GM19397 (cell line): ENCODE measurements around the gene MMD2.
"Not testable (repeated sequence)": the region's sequence is repeated elsewhere in the genome, so short reads cannot be mapped to it uniquely, and the experiment has no call there.

Source experiments
- ATAC-seq: cut with Tn5 transposase; IDR thresholded peaks from one replicate; pipeline ENCODE4 v1.9.1; 2021; ENCODE audit warnings: mild to moderate bottlenecking, moderate library complexity; ENCODE audit not compliant: unreplicated experiment

MMD2 gene

DNA sequence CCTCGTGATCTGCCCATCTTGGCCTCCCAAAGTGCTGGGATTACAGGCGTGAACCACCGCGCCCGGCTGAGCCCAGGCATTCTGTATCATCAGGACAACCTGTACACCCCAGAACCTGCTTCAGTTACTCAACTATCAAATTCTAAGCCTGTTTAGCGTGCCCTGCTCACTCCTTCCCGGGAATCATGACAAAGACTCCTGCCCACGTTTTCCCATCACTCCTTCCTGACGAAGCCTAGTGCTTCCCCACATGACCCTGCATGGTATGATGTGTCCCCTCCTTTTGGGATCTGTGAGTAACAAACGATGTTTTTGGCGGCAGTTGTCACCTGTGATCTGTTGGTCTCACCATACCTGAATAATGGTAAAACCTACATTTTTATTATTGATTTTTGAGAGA, 63.2 kb downstream of the MMD2 start:
- ATAC-seq, result no peak

DNA sequence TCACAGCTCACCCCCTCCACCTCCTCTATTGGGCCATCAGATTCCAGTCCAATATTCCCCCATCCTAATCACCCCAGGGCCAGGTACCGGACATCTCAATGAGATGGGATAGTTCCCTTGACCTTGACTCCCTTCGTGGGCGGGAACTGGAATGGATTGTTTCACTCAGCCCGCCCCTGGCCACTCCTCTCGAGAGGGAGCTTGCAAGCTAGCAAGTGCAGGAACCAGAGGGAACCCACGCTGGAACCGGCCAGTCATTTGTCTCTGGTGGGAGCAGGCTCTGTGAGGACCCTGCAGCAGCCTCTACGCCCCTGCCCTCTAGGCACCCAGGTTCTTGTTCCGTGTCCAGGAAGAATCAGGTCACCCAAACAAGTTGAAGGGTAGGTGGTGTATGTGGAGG, 64.5 kb downstream of the MMD2 start:
- ATAC-seq, result no peak

GRCh38 chr7:4893929-4894475, 65.0 kb downstream of the MMD2 start:
- no peak for ATAC-seq

GRCh38 chr7:4893188-4893587, 65.8 kb downstream of the MMD2 start:
- not testable (repeated sequence) for ATAC-seq

DNA sequence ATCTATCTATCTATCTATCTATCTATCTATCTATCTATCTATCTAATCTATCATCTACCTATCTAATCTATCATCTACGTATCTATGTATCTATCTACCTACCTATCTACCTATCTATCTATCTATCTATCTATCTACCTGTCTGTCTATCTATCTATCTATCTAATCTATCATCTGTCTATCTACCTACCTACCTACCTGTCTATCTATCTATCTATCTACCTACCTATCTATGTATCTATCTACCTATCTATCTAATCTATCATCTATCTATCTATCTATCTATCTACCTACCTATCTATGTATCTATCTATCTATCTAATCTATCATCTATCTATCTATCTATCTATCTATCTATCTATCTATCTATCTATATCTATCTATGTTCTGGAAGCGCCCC, 67.5 kb downstream of the MMD2 start:
- not testable (repeated sequence) for ATAC-seq

DNA sequence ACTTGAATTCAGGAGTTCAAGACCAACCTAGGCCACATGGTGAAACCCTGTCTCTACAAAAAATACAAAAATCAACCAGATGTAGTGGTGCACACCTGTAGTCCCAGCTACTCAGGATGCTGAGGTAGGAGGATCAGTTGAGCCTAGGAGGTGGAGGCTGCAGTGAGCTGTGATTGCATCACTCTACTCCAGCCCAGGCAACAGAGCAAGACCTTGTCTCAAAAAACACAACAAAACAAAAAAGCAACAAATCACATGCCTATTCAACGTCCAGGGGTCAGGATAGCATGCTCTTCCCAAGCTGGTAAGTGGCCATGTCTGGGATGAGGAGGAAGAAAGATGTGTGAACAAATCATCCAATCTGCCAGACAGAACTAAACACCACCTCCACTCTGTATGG, 69.3 kb downstream of the MMD2 start:
- ATAC-seq, result no peak

GRCh38 chr7:4888161-4888560, 70.8 kb downstream of the MMD2 start:
- ATAC-seq, result no peak

DNA sequence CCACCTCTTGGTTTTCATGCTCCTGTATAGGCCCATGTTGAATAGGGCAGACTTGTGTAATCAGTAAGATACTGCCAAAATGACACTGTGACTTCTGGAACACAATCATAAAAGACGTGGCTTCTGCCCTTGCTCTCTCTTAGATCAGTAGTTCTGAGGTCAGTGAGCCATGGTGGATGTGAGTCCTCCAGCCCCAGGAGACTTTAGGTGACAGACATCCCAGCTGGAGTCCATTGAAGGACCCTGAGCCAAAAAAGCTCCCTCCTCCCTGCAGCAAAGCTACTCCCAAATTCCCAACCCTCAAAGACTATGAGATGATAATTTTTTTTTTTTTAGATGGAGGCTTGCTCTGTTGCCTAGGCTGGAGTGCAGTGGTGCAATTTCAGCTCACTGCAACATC, 72.3 kb downstream of the MMD2 start:
- no peak for ATAC-seq

GRCh38 chr7:4885317-4885807, 73.6 kb downstream of the MMD2 start:
- no peak for ATAC-seq

DNA sequence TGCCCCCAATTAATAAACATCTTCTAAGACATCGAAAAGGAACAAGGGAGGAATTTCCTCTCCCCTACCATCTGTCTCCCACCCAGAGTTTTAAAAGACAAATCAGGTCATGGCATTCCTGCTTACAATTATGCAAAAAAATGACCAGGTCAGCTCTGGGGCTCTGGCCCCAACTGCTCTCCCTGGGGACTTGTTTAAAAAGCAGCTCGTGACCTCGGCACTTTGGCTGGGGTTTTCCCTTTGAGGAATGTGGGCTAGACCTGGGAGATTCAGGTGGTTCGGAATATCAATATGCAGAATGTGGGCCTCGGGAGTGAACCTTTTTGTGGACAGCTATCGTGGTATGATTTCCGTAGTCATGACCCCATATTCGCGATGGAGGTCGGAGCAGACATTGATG, 74.8 kb downstream of the MMD2 start:
- no peak for ATAC-seq

DNA sequence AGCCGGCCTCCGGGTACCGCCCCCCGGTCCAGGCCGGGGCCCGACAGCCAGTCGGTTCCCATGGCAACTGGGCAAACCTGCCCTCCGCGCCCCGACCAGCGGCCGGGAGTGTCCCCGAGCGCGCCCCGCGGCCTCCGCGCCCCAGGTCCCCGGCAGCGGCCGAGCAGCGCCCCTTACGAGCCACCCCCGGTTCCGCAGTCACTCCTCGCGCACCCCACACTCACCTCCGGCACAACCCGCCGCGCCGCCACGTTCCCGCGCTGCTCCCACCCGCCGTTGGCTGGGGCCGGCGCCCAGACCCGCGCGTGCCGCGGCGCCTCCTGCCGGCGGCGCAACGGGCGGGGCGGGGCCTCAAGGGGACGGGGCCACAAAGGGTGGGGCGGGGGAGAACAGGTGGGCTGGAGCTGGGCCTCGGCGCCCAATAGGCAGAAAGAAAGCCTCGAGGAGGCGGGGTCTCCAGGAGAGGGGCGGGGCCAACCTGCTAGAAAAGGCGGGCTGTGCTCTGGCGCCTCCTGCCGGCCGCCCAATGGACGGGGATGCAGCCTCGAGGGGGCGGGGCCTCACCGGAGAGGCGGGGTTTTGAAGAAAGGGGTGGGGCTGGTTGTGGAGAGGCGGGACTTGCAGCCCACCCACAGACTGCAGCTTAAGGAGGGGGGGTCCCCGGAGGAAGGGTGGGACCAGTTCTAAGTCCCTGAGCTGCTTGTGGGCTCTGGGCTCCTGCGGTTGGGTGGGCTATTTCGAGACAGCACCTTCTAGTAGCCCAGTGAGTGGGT, 75.4 kb downstream of the MMD2 start, which contains the start of gene RADIL:
TSS of gene RADIL (minus strand) at position 345 of the 773 bp plus-strand sequence. CDS start 5,577 bp downstream, outside the sequence.
- ATAC-seq, result peak; percentile 70

GRCh38 chr7:4883033-4883371, 76.0 kb downstream of the MMD2 start:
- no peak for ATAC-seq

DNA sequence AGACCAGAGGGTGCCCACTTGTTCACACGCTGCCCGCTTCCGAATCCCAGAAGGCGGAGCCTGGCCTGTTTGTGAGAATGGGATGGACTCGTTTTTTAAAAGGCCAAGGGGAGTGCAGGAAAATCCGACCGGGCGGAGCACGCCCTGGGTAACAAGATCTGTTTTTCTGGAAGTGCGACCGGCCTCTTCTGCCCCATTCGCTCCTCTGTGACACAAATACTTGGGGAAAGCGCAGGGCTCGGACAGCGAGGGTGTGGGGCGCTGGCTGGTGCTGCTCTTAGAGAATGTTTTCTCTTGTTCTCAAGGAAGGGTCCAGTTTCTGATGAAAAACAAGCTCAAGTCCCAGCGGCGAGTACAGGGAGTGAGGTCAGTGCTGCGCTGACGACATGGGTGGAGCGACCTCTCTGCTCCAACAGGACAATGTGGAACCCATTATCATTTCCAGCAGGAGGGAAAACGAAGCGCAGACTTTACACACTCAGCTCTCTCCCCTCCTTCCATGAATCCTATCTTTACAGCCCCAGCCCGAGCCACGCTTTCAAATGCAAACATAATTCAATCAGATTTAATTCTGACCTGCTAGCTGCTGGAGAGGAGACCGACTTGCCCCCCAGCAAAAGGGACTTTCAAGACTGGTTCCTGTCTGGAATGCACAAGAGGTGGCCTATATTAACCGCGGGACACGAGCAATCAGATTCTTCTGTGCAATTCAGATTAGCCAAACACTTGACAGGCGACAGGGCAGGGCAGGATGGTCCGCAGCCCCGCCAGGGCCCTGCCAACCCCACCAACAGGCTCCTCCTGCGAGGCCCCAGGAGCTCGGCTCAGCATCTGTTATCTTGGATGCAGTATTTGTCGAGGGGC, 76.6 kb downstream of the MMD2 start:
- no peak for ATAC-seq

- no peak for ATAC-seq
Observed at GRCh38 chr7:4880218-4880617, 78.8 kb downstream of the MMD2 start.

- ATAC-seq, result no peak
Observed at GRCh38 chr7:4879396-4880081, 79.4 kb downstream of the MMD2 start.

DNA sequence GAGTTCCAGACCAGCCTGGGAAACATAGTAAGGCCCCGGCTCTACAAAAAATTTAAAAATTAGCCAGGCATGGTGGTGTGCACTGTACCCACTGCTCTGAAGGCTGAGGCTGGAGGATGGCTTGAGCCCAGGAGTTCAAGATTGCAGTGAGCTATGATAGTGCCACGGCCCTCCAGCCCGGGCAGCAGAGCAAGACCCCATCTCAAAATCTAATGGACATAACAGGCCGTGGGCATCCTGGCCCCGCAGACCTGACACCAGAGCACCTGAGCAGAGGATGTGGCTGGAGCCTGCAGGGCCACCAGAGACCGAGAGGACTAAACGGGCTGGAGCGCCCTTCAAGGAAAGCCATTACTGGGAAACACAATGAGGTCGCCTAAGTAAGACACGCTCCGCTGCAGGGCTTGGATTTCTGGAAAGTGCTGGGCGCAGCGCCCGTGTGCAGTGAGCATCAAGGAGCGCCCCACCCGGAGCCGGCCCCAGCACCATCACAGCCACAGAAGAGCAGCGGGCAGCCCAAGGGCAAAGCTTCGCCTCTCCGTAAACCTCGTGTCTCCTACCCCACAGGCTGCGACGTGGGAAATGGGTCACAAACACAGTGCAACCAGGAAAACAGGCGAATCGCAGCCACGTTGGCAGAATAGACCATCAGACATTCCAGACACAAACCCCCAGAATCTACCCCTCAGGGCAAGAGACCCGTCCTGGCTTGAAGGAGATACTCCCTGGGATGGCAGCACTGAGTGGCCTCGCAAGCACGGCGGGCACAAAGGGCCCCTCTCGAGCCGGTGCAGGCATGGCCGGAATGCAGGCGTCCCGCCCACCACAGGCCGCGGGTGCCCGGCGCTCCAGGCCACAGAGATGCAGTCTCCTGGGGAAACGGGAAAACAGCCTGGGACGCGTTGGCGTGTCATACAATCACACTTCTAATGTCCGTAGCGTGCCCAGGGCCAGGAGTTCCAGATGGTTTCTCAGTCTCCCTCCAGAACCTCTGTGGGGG, 80.4 kb downstream of the MMD2 start:
- no peak for ATAC-seq

DNA sequence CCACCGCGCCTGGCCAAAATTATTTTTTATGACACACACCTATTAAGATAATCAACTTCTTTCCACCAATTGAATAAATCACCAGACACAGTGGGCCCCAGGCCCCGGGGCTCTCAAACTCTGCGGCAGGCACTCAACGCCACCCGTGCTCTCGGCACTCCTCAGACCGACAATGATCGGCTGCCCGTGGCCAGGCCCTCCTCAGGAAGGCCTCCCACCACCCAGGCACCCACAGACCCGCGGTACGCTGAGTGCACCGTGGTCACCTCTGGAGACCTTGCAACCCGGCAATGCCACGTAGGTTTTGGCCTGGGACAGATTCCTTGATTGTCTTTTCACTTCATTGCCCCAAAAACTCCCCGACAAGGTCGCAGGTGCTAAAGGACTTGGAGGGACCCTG, 82.4 kb downstream of the MMD2 start:
- ATAC-seq, result no peak

DNA sequence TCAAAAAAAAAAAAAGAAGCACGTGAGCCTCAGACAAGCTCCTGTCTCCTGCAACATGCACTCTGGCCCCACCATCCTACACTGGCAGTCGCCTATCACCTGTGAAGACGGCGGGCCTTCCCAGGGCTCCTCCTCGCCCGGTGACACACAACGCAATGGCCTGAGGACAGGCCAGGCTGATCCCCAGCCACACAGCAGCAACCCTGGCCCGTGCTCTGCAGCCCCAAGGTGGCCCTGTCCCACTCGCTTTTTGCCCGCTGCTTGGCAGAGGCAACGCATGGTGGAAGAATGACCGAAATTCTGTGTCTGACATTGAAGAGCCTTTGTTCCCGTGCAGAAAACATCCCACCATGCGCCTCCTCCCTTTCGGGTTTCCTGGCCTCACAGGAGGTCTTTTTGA, 83.6 kb downstream of the MMD2 start:
- no peak for ATAC-seq

- ATAC-seq, result no peak
Observed at GRCh38 chr7:4873071-4873944, 85.7 kb downstream of the MMD2 start.
